Esophagus squamous epithelium (tissue), 5 donors: ENCODE measurements around the gene ZSCAN12. TPM values are rescaled to one million over a fixed set of nuclear protein-coding genes. Genes with fewer than 3 reads are reported as not detected.
A peak's percentile ranks its signal among the peaks of the same experiment; 100 is the strongest.

Experiments used
- DNase-seq: peaks from one replicate; lab custom pipeline; 2025; lab: John Stamatoyannopoulos, UW
- H3K27ac ChIP-seq, 4 donors: fragments of 200-600 bp; sonication (generic); one replicate each; pipeline ENCODE4 v1.5.1; 2016 to 2019; ENCODE audit warnings: mild to moderate bottlenecking in 1 of 4
- H3K27me3 ChIP-seq, 4 donors: fragments of 200-600 bp; sonication (generic); 1 replicate in 3 of 4; 2 replicates in 1 of 4; pipeline versions ENCODE4 v1.5.1 to v1.6.0; 2017 to 2021; ENCODE audit warnings: antibody characterized with exemption in 1 of 4
- H3K36me3 ChIP-seq, 3 donors: fragments of 200-600 bp; sonication (generic); one replicate each; pipeline ENCODE4 v1.5.1; 2016 to 2019
- H3K4me1 ChIP-seq, 3 donors: fragments of 200-600 bp; sonication (generic); one replicate each; pipeline ENCODE4 v1.5.1; 2017 to 2019
- H3K4me3 ChIP-seq, 4 donors: fragments of 200-600 bp; sonication (generic); 1 replicate in 3 of 4; 2 replicates in 1 of 4; pipeline ENCODE4 v1.5.1; 2016 to 2019; ENCODE audit warnings: mild to moderate bottlenecking in 2 of 4, moderate library complexity in 1 of 4
- H3K9me3 ChIP-seq, 3 donors: fragments of 200-600 bp; sonication (generic); one replicate each; pipeline ENCODE4 v1.5.1; 2016 to 2019
- POLR2A ChIP-seq, 4 donors: fragments of 450-650 bp; IDR thresholded peaks; one replicate each; pipeline ENCODE4 v1.6.1; 2017; ENCODE audit warnings: antibody characterized with exemption in 4 of 4, mild to moderate bottlenecking in 4 of 4, moderate library complexity in 3 of 4
- WGBS, 2 donors: methylation state at CpG; one replicate each; pipeline ENCODE4 v1.1.5; 2018; 5-methylcytosine and 5-hydroxymethylcytosine counted together
- intact Hi-C: fragments of 100-400 bp; cut with DNase I; formaldehyde crosslinking; loops from one replicate; pipeline ENCODE4 v1.15.0; 2022
- total RNA-seq, 4 donors: library from RNA; depleted of rRNA; stranded (reverse); fragments of >200 nt; gene quantifications; one replicate each; pipeline ENCODE4 v1.1.0, GENCODE V29; 2016
- TF ChIP-seq, protein P1 (sequence below), 6 experiments: fragments of 450-650 bp in 4 of 6; fragments of 200-600 bp in 2 of 6; sonication (generic) in 2 of 6; IDR thresholded peaks; one replicate each; pipeline ENCODE4 v1.5.1; 2016 to 2019; ENCODE audit warnings: antibody characterized with exemption in 6 of 6, mild to moderate bottlenecking in 4 of 6, moderate library complexity in 4 of 6
- donor health status: DM: yes; HTN: yes; CAD: no.

ZSCAN12 gene
- total RNA-seq, 4 donors from 2014 or later, result 1.3 to 4.0 (median 2.2) TPM

DNA sequence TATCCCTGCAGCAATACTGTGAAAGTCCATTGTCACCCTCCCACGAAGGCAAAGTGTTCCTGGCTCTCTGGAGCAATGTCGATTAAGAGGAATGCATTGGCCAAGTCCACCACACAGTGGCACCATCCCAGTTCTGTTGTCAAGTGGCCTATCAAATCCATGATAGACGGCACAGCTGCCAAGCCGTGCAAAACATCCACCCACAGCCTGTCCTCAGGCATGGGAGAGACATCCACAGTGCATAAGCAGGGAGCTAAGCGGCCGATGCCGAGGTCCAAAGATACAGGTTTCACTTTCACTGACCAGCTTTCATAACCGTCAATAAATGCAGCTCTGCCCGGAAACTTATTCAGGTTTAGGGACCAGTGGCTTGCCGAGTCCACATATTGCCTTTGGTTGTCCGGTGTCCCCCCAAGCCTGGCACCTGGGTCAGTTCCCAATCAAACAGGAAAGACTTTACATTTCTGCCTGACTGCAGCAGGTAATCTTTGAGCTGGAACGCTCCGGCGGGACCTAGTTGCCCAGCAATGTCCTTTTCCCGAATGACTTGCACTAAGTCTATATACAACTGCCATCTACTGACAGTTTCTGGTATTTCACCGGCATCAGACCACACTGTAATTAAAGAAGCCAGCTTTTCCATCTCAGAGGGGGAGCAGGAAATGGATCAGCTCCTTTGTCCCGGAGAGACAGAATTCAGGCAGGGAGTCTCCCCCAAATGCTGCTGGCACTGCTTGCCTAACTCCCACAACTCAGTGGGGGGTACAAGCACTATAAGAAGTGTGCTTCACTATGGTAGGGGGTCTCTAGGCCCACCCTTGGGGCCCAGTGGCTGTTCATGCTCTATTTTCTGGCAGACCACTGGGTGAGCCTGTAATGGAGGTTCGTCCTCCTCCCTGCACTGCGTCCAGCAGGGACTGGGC lies 43.5 kb downstream of the ZSCAN12 start:
- 2 to 7% methylated on average over 10 to 14 of the region's 19 CpGs for WGBS, 2 donors
- peak overlapping the region; percentile 41 to 79 (median 62) for H3K4me3 ChIP-seq

DNA sequence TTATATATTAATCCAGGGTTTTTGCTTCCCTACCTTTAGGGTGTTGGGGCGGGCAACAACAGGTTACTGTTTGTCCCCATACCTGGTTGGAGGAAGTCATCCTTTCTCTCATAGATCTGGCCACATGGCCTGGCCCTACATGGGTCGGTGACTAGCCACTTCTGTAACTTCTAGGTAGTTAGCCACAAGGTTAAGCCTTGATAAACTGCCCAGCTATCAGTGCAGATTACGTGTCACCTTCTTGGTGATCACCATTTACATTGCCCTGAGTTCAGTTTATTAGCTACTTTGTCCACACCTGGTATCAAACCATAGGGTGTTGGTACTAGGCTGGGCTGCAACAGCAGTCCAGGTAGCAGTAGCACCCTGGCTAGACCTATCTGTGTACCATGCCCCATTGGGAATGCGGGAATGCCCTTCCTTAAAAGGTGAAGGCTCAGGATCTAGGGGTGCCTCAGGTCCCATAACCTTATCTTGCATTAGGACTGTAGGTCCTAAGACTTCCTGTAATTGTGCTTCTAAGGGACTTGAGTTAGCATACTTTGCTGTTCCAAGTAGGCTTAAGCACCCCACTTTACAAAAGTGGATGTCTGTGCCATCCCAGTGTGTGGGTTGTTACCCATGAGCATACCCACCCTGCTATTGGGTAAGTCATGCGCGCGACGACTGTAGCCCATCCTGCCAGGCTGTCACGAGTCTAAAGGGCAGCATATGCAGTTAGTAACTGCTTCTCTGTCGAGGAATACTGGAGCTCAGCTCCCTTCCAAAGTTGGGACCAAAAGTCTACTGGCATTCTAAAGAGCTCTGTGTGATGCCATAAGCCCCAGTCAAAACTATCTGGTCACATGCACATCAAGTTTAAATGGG lies 44.6 kb downstream of the ZSCAN12 start:
- Histone ChIP-seq H3K27me3 (no peaks in the 10 kb centered on the region), H3K27ac (peak overlapping the region; percentile 84 to 92 (median 86)), H3K36me3 (peaks cover 0 to 9% (median 0%) of the 10 kb centered on the region in 3 donors), H3K4me1 (peaks cover 31 to 66% (median 34%) of the 10 kb centered on the region in 3 donors), H3K9me3 (no peaks in the 10 kb centered on the region), H3K4me3 (peak overlapping the region; percentile 41 to 79 (median 62))
- DNase-seq, result no peak
- TF ChIP-seq POLR2A (IDR thresholded peaks at IDR 0.05), result no peak
- TF ChIP-seq, protein P1, sequence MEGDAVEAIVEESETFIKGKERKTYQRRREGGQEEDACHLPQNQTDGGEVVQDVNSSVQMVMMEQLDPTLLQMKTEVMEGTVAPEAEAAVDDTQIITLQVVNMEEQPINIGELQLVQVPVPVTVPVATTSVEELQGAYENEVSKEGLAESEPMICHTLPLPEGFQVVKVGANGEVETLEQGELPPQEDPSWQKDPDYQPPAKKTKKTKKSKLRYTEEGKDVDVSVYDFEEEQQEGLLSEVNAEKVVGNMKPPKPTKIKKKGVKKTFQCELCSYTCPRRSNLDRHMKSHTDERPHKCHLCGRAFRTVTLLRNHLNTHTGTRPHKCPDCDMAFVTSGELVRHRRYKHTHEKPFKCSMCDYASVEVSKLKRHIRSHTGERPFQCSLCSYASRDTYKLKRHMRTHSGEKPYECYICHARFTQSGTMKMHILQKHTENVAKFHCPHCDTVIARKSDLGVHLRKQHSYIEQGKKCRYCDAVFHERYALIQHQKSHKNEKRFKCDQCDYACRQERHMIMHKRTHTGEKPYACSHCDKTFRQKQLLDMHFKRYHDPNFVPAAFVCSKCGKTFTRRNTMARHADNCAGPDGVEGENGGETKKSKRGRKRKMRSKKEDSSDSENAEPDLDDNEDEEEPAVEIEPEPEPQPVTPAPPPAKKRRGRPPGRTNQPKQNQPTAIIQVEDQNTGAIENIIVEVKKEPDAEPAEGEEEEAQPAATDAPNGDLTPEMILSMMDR (IDR thresholded peaks at IDR 0.05), result no peak
- intact Hi-C loops, result loop anchor here (10.0 kb wide), 1 partner anchor 220 kb away; no protein-coding TSS in a partner anchor
- 76 to 90% methylated on average over 4 to 8 of the region's 10 CpGs for WGBS, 2 donors

More for the DNA sequence above, 43.5 kb downstream of the ZSCAN12 start:
- H3K4me1 ChIP-seq, result peaks cover 26 to 58% (median 30%) of the 10 kb centered on the region in 3 donors
- DNase-seq, result no peak
- intact Hi-C loops, result loop anchor here (10.0 kb wide), 1 partner anchor 221 kb away; no protein-coding TSS in a partner anchor
- H3K36me3 ChIP-seq, result peaks cover 0 to 20% (median 0%) of the 10 kb centered on the region in 3 donors
- H3K27me3 ChIP-seq, result no peaks in the 10 kb centered on the region
- no peaks in the 10 kb centered on the region for H3K9me3 ChIP-seq
- TF ChIP-seq POLR2A (IDR thresholded peaks at IDR 0.05), result no peak
- TF ChIP-seq, protein P1 (IDR thresholded peaks at IDR 0.05), result peak; percentile 67 to 93 (median 86)
- peak overlapping the region; percentile 84 to 92 (median 86) for H3K27ac ChIP-seq

DNA sequence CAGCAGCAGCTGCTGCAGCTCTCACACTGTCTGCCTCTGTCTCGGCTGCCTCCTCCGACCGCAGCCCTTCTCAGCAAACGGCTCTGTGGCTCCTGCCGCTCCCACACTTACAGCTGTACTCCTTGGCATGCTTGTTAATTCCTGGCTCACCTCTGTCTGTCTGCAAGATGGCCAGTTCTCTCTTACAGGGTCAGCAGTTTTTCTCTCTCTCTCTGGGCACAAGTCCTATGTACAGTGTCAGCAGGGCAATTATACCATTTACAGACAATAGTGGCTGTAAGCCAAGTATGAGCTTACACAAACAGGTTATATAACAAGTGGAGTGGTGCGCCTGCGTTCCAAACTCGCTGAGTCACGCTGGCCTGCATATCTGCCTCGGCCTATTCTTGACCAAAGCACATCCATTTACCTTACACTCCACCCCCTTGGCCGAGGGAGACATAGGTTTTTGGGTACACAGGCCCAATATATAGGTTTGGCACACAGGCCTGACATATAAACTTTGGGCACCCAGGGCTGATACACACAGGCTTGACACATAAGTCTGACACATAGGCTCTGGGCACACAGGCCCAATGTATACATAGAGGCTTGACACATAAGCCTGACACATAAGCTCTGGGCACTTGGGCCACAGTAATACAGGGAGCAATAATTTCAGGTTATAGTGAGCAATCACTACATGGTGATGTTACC lies 45.4 kb downstream of the ZSCAN12 start:
- intact Hi-C loops, result loop anchor here (10.0 kb wide), 1 partner anchor 219 kb away; no protein-coding TSS in a partner anchor
- Histone ChIP-seq H3K27ac (peak overlapping the region; percentile 84 to 92 (median 86)), H3K9me3 (no peaks in the 10 kb centered on the region), H3K4me3 (peak overlapping the region; percentile 19 to 55 (median 30)), H3K4me1 (peaks cover 31 to 66% (median 34%) of the 10 kb centered on the region in 3 donors), H3K36me3 (peaks cover 0 to under 1% (median 0%) of the 10 kb centered on the region in 3 donors), H3K27me3 (no peaks in the 10 kb centered on the region)
- 45 to 49% methylated on average over 11 of the region's 11 CpGs for WGBS, 2 donors
- TF ChIP-seq POLR2A (IDR thresholded peaks at IDR 0.05), result peak in 1 of 4 donors; percentile 54
- TF ChIP-seq, protein P1 (IDR thresholded peaks at IDR 0.05), result no peak
- DNase-seq, result no peak

DNA sequence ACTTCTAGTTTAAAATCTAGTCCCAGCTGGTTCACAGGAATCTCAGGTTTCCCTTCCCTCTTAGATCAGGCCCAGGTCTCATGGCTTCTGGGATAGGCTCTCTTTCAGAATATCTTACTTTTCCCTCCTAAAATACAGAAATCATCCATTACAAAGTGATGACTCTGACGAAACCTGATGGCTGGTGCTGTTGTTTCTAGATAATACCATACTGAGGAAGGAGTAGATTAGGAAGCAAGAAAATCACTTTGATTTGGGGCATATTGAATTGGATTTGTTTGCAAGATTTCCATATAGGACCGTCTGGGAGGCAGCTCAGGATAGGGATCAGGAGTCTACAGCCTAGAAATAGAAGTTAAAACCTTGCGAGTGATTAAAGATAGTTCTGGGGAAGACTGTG lies 46.2 kb downstream of the ZSCAN12 start:
- WGBS, 2 donors, result 53 to 65% methylated on average over 3 of the region's 3 CpGs
- H3K27ac ChIP-seq, result peak overlapping the region; percentile 84 to 92 (median 86)
- peak overlapping the region; percentile 19 to 55 (median 30) for H3K4me3 ChIP-seq
- H3K27me3 ChIP-seq, result no peaks in the 10 kb centered on the region
- DNase-seq, result no peak
- peaks cover 31 to 66% (median 34%) of the 10 kb centered on the region in 3 donors for H3K4me1 ChIP-seq
- intact Hi-C loops, result loop anchor here (10.0 kb wide), 1 partner anchor 219 kb away; no protein-coding TSS in a partner anchor
- TF ChIP-seq POLR2A (IDR thresholded peaks at IDR 0.05), result no peak
- TF ChIP-seq, protein P1 (IDR thresholded peaks at IDR 0.05), result no peak
- no peaks in the 10 kb centered on the region for H3K9me3 ChIP-seq
- no peaks in the 10 kb centered on the region for H3K36me3 ChIP-seq
